Endothelial cell of umbilical vein (primary cell): ENCODE results near the gene BLACAT1. TPM values are rescaled to one million over a fixed set of nuclear protein-coding genes. Genes with fewer than 3 reads are reported as not detected.

Experiments
- BruUV-seq: library from RNA; stranded (reverse); fragments of 400-500 nt; replicated peaks from 2 replicates; lab custom pipeline; 2021; lab: Mats Ljungman, UMichigan
- CTCF ChIA-PET: fragments of 300-600, 350-600 bp; sonication (Branson Sonifier 250); formaldehyde crosslinking; loops from one replicate; lab custom pipeline; 2021; ENCODE audit warnings: antibody characterized with exemption, inconsistent platforms; lab: Charles Lee
- POLR2A ChIA-PET: fragments of 300-600, 350-600 bp; sonication (Branson Sonifier 250); formaldehyde crosslinking; loops from one replicate; lab custom pipeline; 2021; ENCODE audit warnings: antibody characterized with exemption, inconsistent platforms; lab: Charles Lee
- DNase-seq: peaks from one replicate; pipeline ENCODE4 v3.0.0-alpha.2; 2011; ENCODE audit warnings: low read depth, low spot score
- FAIRE-seq: peaks from 2 replicates; lab custom pipeline; 2011; peaks lifted over from hg19 to GRCh38; lab: Jason Lieb, UNC
- H2AFZ ChIP-seq: 2 replicates; pipeline ENCODE4 v1.6.0; 2012; ENCODE audit warnings: low read depth, low read length, control low read depth, inconsistent platforms
- H3K27ac ChIP-seq: 2 replicates; pipeline ENCODE4 v1.5.1; 2011; ENCODE audit warnings: low read depth, mild to moderate bottlenecking, control low read depth, low read length, moderate library complexity; ENCODE audit not compliant: insufficient read depth
- H3K27me3 ChIP-seq, 2 experiments: 2 replicates each; pipeline versions ENCODE4 v1.6.0 to v1.6.1; 2011; ENCODE audit warnings: low read length in 2 of 2, mixed read lengths in 1 of 2; ENCODE audit not compliant: control insufficient read depth in 2 of 2, insufficient read depth in 2 of 2
- H3K36me3 ChIP-seq, 2 experiments: 2 replicates in 1 of 2; 3 replicates in 1 of 2; pipeline ENCODE4 v1.5.1; 2011; ENCODE audit warnings: low read length in 2 of 2, mild to moderate bottlenecking in 1 of 2, moderate library complexity in 1 of 2; ENCODE audit not compliant: control insufficient read depth in 2 of 2, insufficient read depth in 2 of 2; ENCODE audit errors: extremely low read depth in 1 of 2
- H3K4me1 ChIP-seq: 3 replicates; pipeline ENCODE4 v1.5.1; 2011; ENCODE audit warnings: mild to moderate bottlenecking, low read length; ENCODE audit not compliant: control insufficient read depth, insufficient read depth; ENCODE audit errors: extremely low read depth
- H3K4me2 ChIP-seq: 2 replicates; pipeline ENCODE4 v1.6.1; 2011; ENCODE audit warnings: low read length, control low read depth, mixed read lengths; ENCODE audit not compliant: insufficient read depth
- H3K4me3 ChIP-seq, 3 experiments: fragments of 200-600 bp in 1 of 3; sonication (generic), shearing (Covaris generic) in 1 of 3; replicated peaks in 1 of 3; 2 replicates each; pipeline ENCODE4 v1.5.1; 2011 to 2016; ENCODE audit warnings: control low read depth in 3 of 3, low read length in 3 of 3, mild to moderate bottlenecking in 2 of 3, inconsistent platforms in 1 of 3, low read depth in 1 of 3, moderate library complexity in 1 of 3; ENCODE audit not compliant: insufficient read depth in 1 of 3
- H3K79me2 ChIP-seq: 2 replicates; pipeline ENCODE4 v1.6.0; 2012; ENCODE audit warnings: low read length, inconsistent platforms; ENCODE audit not compliant: control insufficient read depth, insufficient read depth
- H3K9ac ChIP-seq: replicated peaks from 2 replicates; pipeline ENCODE3; 2011; ENCODE audit warnings: low read length, control low read depth; ENCODE audit not compliant: insufficient read depth; ENCODE audit errors: extremely low read depth
- H3K9me1 ChIP-seq: replicated peaks from 3 replicates; pipeline ENCODE4 v1.6.0; 2011; ENCODE audit warnings: mild to moderate bottlenecking, low read length; ENCODE audit not compliant: control insufficient read depth, insufficient read depth; ENCODE audit errors: extremely low read depth
- H3K9me3 ChIP-seq: replicated peaks from 2 replicates; pipeline ENCODE4 v1.5.1; 2012; ENCODE audit warnings: low read length, inconsistent platforms; ENCODE audit not compliant: control insufficient read depth, insufficient read depth
- H4K20me1 ChIP-seq: replicated peaks from 2 replicates; pipeline ENCODE3; 2011; ENCODE audit warnings: mild to moderate bottlenecking, low read length; ENCODE audit not compliant: control insufficient read depth, insufficient read depth; ENCODE audit errors: extremely low read depth
- EZH2 ChIP-seq: IDR thresholded peaks from 2 replicates; pipeline ENCODE4 v1.6.1; 2012; ENCODE audit warnings: borderline replicate concordance, low read depth, mild to moderate bottlenecking, moderate library complexity, low read length, inconsistent platforms; ENCODE audit not compliant: severe bottlenecking
- FOS ChIP-seq: IDR thresholded peaks from 2 replicates; pipeline ENCODE4 v1.6.1; 2011; ENCODE audit warnings: mild to moderate bottlenecking, low read length, moderate library complexity, borderline replicate concordance; ENCODE audit not compliant: insufficient read depth
- GATA2 ChIP-seq: IDR thresholded peaks from 2 replicates; pipeline ENCODE4 v1.7.0; 2011; ENCODE audit warnings: low read depth, mild to moderate bottlenecking, moderate library complexity, mixed read lengths, low read length; ENCODE audit not compliant: insufficient read length, insufficient read depth
- JUN ChIP-seq: IDR thresholded peaks from 2 replicates; pipeline ENCODE4 v1.6.1; 2011; ENCODE audit warnings: borderline replicate concordance, low read depth; ENCODE audit not compliant: insufficient read length, insufficient read depth
- MYC ChIP-seq: IDR thresholded peaks from one replicate; pipeline ENCODE4 v1.6.1; 2011; ENCODE audit warnings: mild to moderate bottlenecking, low read depth, low read length
- POLR2A ChIP-seq: IDR thresholded peaks from 2 replicates; pipeline ENCODE4 v1.6.1; 2012; ENCODE audit warnings: low read depth, mild to moderate bottlenecking, control low read depth, low read length
- POLR2AphosphoS5 ChIP-seq: IDR thresholded peaks from 2 replicates; pipeline ENCODE4 v1.6.1; 2012; ENCODE audit warnings: low read depth, mild to moderate bottlenecking, control low read depth, low read length, moderate library complexity; ENCODE audit not compliant: insufficient read depth
- dilution Hi-C: fragments of 300-500 bp; cut with MboI; formaldehyde crosslinking; loops from one replicate; pipeline ENCODE4 v1.15.0; 2019; ENCODE audit warnings: low sequenced_read_pairs; ENCODE audit not compliant: extremely low pct_ligation_motif_present
- intact Hi-C: fragments of 100-400 bp; cut with micrococcal nuclease; formaldehyde crosslinking; loops from one replicate; pipeline ENCODE4 v1.10.0; 2022
- polyA plus RNA-seq, 4 experiments: library from polyadenylated mRNA; depleted of rRNA in 3 of 4; stranded (reverse) in 3 of 4; unstranded in 1 of 4; fragments of >200 nt; gene quantifications; 2 replicates each; pipeline versions ENCODE4 v1.2.1 to v1.2.3, GENCODE V29; 2011 to 2012; ENCODE audit warnings: missing spikeins in 1 of 4
- total RNA-seq: library from RNA; stranded (reverse); gene quantifications from 2 replicates; pipeline ENCODE4 v1.2.3, GENCODE V29; 2021
- TF ChIP-seq, protein P1 (sequence below): IDR thresholded peaks from 2 replicates; pipeline ENCODE4 v1.6.1; 2011; ENCODE audit not compliant: insufficient read depth, insufficient read length
- TF ChIP-seq, protein P2 (sequence below), 2 donors: IDR thresholded peaks; 1 replicate in 1 of 2; 2 replicates in 1 of 2; pipeline ENCODE4 v1.5.1; 2011; ENCODE audit warnings: low read length in 2 of 2, mild to moderate bottlenecking in 2 of 2, moderate library complexity in 2 of 2, control low read depth in 1 of 2, inconsistent platforms in 1 of 2, low read depth in 1 of 2; ENCODE audit not compliant: insufficient read depth in 1 of 2; ENCODE audit errors: extremely low read depth in 1 of 2

Gene BLACAT1
- total and polyA plus RNA-seq, 2 donors (not counting 3 experiments of a cell fraction or from before 2014, with no cell fraction given) = not detected

DNA sequence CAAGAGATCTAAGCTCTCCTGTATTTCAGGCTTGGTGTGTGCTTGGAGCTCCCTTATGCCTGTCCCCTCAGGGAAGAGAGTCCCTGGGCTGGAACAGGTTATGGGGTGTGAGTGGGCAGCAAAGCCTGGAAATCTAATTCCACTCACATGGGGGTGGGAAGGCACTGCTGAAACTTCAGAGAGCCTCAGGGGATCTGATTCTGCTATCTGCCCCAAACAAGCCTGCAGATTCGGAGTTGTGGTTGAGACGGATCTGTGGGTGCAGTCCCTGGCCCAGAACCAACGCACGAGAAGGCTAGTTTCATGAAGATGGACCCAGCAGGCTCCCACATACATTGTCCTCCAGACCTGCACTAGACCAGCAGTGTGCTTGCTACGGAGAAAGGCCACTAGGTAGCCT lies 2.9 kb downstream of the BLACAT1 start:
- H3K27me3 ChIP-seq = peaks cover 50 to 54% of the 10 kb centered on the region in 2 experiments
- H3K9me3 ChIP-seq = no peaks in the 10 kb centered on the region
- no peaks in the 10 kb centered on the region for H3K9me1 ChIP-seq
- FAIRE-seq (no peak), DNase-seq (no peak)
- ChIA-PET CTCF (interaction anchor here (0.8 to 1.9 kb wide), 4 partner anchors 11 to 22 kb away, joined by 3 to 6 read pairs (median 4); no protein-coding TSS in a partner anchor), POLR2A (no interaction called here)
- no peak for TF ChIP-seq EZH2
- TF ChIP-seq POLR2A = no peak
- no peak for TF ChIP-seq JUN
- TF ChIP-seq MYC = no peak
- no peak for TF ChIP-seq FOS
- TF ChIP-seq POLR2AphosphoS5 = no peak
- TF ChIP-seq GATA2 = no peak
- TF ChIP-seq, protein P1, sequence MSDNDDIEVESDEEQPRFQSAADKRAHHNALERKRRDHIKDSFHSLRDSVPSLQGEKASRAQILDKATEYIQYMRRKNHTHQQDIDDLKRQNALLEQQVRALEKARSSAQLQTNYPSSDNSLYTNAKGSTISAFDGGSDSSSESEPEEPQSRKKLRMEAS = no peak
- TF ChIP-seq, protein P2, sequence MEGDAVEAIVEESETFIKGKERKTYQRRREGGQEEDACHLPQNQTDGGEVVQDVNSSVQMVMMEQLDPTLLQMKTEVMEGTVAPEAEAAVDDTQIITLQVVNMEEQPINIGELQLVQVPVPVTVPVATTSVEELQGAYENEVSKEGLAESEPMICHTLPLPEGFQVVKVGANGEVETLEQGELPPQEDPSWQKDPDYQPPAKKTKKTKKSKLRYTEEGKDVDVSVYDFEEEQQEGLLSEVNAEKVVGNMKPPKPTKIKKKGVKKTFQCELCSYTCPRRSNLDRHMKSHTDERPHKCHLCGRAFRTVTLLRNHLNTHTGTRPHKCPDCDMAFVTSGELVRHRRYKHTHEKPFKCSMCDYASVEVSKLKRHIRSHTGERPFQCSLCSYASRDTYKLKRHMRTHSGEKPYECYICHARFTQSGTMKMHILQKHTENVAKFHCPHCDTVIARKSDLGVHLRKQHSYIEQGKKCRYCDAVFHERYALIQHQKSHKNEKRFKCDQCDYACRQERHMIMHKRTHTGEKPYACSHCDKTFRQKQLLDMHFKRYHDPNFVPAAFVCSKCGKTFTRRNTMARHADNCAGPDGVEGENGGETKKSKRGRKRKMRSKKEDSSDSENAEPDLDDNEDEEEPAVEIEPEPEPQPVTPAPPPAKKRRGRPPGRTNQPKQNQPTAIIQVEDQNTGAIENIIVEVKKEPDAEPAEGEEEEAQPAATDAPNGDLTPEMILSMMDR (IDR thresholded peaks at IDR 0.05; ENCODE audit: extremely low read depth in 1 of 2, insufficient read depth in 1 of 2, low read depth in 1 of 2, low read length in 2 of 2) = no peak
- no peaks in the 10 kb centered on the region for H4K20me1 ChIP-seq
- dilution Hi-C loops (no loop called here), intact Hi-C loops (no loop called here)
- no peaks in the 10 kb centered on the region for H3K4me1 ChIP-seq
- H3K36me3 ChIP-seq = no peaks in the 10 kb centered on the region
- no TSS peak for BruUV-seq
- H3K4me3 ChIP-seq = no peak overlapping the region
- H3K9ac ChIP-seq = no peak overlapping the region
- H3K79me2 ChIP-seq = no peaks in the 10 kb centered on the region
- no peak overlapping the region for H3K27ac ChIP-seq
- no peak overlapping the region for H3K4me2 ChIP-seq
- H2AFZ ChIP-seq = no peak overlapping the region
